ENCODE measurements around the gene USP12.

DNA sequence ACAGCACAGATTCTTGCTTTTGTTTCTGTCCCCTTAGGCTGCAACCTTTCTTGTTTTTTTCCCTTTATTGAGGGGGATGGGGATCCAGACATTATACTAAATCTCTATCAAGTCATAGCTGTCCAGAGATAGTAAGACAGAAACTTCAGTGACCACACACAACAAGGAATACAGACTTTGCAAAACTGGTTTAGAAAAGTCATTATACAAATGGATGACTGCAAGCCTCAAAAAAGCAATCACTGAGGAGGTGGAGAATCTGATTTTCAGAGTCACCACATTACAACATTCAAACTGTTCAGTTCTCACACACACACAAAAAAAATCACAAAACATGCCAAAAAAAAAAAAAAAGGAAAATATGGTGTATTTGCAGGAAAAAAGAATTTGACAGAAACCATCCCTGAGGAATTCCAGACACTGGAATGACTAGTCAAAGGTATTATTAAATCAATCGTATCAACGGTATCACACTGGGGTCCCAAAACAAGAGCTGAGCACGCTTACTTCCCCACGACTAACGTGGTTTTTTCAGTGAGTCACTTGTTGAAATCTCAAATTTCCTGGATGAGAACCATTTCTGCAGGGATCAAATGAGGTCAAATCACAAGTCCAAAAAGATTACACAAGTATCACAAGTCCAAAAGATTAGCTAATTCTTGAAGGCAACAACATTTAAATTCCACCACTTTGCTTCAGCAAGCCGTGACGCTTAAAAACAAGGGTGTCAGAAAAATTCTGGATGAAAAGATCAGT lies 41.2 kb downstream of the USP12 start:
- TF ChIP-seq, protein P1, sequence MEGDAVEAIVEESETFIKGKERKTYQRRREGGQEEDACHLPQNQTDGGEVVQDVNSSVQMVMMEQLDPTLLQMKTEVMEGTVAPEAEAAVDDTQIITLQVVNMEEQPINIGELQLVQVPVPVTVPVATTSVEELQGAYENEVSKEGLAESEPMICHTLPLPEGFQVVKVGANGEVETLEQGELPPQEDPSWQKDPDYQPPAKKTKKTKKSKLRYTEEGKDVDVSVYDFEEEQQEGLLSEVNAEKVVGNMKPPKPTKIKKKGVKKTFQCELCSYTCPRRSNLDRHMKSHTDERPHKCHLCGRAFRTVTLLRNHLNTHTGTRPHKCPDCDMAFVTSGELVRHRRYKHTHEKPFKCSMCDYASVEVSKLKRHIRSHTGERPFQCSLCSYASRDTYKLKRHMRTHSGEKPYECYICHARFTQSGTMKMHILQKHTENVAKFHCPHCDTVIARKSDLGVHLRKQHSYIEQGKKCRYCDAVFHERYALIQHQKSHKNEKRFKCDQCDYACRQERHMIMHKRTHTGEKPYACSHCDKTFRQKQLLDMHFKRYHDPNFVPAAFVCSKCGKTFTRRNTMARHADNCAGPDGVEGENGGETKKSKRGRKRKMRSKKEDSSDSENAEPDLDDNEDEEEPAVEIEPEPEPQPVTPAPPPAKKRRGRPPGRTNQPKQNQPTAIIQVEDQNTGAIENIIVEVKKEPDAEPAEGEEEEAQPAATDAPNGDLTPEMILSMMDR (IDR thresholded peaks at IDR 0.05) = no peak
- TF ChIP-seq EZH2phosphoT487 (IDR thresholded peaks at IDR 0.05) (no peak), EZH2 (IDR thresholded peaks at IDR 0.05) (no peak)
